GM21360 (cell line): ENCODE data around the gene TMEM45B.
"Not testable (repeated sequence)": the region's sequence is repeated elsewhere in the genome, so short reads cannot be mapped to it uniquely, and the experiment has no call there.

Experiments used
- ATAC-seq: cut with Tn5 transposase; IDR thresholded peaks from one replicate; pipeline ENCODE4 v1.9.1; 2021; ENCODE audit warnings: mild to moderate bottlenecking, moderate library complexity; ENCODE audit not compliant: unreplicated experiment

Gene TMEM45B

GRCh38 chr11:129849447-129850130 lies 33.9 kb downstream of the TMEM45B start:
- ATAC-seq = no peak

GRCh38 chr11:129852125-129852740 lies 36.6 kb downstream of the TMEM45B start:
- ATAC-seq = no peak

- no peak for ATAC-seq
These were observed 38.0 kb downstream of the TMEM45B start for GRCh38 chr11:129853518-129854231.

- ATAC-seq = no peak
These were observed 38.7 kb downstream of the TMEM45B start for GRCh38 chr11:129854232-129854805.

GRCh38 chr11:129855086-129855485 lies 39.4 kb downstream of the TMEM45B start:
- no peak for ATAC-seq

GRCh38 chr11:129856036-129856435 lies 40.4 kb downstream of the TMEM45B start:
- no peak for ATAC-seq

- no peak for ATAC-seq
These were observed 46.3 kb downstream of the TMEM45B start for GRCh38 chr11:129861702-129862522.

GRCh38 chr11:129864811-129865210 lies 49.2 kb downstream of the TMEM45B start:
- no peak for ATAC-seq

- no peak for ATAC-seq
These were observed 50.1 kb downstream of the TMEM45B start for GRCh38 chr11:129865701-129866100.

GRCh38 chr11:129866311-129866710 lies 50.7 kb downstream of the TMEM45B start:
- no peak for ATAC-seq

- ATAC-seq = not testable (repeated sequence)
These were observed 53.0 kb downstream of the TMEM45B start for GRCh38 chr11:129868626-129869025.

- ATAC-seq = no peak
These were observed 56.3 kb downstream of the TMEM45B start for GRCh38 chr11:129871914-129872313.

GRCh38 chr11:129880311-129880710 lies 64.7 kb downstream of the TMEM45B start:
- no peak for ATAC-seq

GRCh38 chr11:129881570-129882170 lies 66.0 kb downstream of the TMEM45B start:
- peak; percentile 93 for ATAC-seq

- ATAC-seq = no peak
These were observed 68.9 kb downstream of the TMEM45B start for GRCh38 chr11:129884581-129884980.

GRCh38 chr11:129885381-129885780 lies 69.7 kb downstream of the TMEM45B start:
- ATAC-seq = no peak

- no peak for ATAC-seq
These were observed 72.8 kb downstream of the TMEM45B start for GRCh38 chr11:129888451-129888850.

- peak; percentile 10 for ATAC-seq
These were observed 78.9 kb downstream of the TMEM45B start for GRCh38 chr11:129894278-129895125.
